GM12878 (cell line): ENCODE results near the gene TCEA2. TPM values are rescaled to one million over a fixed set of nuclear protein-coding genes. Genes with fewer than 3 reads are reported as not detected.

Source experiments
- ATAC-seq: fragments of 200-7000 bp; cut with Tn5 transposase; 3 replicates; pipeline ENCODE4 v1.9.1; 2020; ENCODE audit warnings: mild to moderate bottlenecking, moderate library complexity
- BruUV-seq: library from RNA; stranded (reverse); fragments of 400-500 nt; replicated peaks from 2 replicates; lab custom pipeline; 2021; lab: Mats Ljungman, UMichigan
- CTCF ChIA-PET: fragments of 300-600 bp; sonication (Branson Sonifier 250); formaldehyde crosslinking; extraction: SDS; loops from one replicate; lab custom pipeline; 2021; ENCODE audit warnings: inconsistent platforms; lab: Yijun Ruan, JAX
- POLR2A ChIA-PET: fragments of 350-600 bp; formaldehyde crosslinking; extraction: SDS; loops from one replicate; lab custom pipeline; 2021; ENCODE audit warnings: inconsistent platforms; lab: Charles Lee
- RAD21 ChIA-PET: fragments of 300-600 bp; sonication (Branson Sonifier 250); formaldehyde crosslinking; loops from one replicate; lab custom pipeline; 2023; ENCODE audit warnings: antibody characterized with exemption; ENCODE audit not compliant: unreplicated experiment; lab: Charles Lee
- SMC1A ChIA-PET: fragments of 300-600 bp; sonication (Branson Sonifier 250); formaldehyde crosslinking; loops from one replicate; lab custom pipeline; 2023; ENCODE audit not compliant: unreplicated experiment, uncharacterized antibody; lab: Charles Lee
- DNase-seq: peaks from one replicate; pipeline ENCODE4 v3.0.0-alpha.2; 2011; ENCODE audit warnings: low read depth, low spot score
- FAIRE-seq: peaks from 3 replicates; lab custom pipeline; 2011; peaks lifted over from hg19 to GRCh38; lab: Jason Lieb, UNC
- H2AFZ ChIP-seq: 2 replicates; pipeline ENCODE4 v1.6.0; 2011; ENCODE audit warnings: low read depth, low read length, control low read depth; ENCODE audit not compliant: control insufficient read depth
- H3K27ac ChIP-seq: 2 replicates; pipeline ENCODE4 v1.5.1; 2011; ENCODE audit warnings: control low read depth; ENCODE audit not compliant: control insufficient read depth, insufficient read depth
- H3K27me3 ChIP-seq, 2 experiments: replicated peaks in 1 of 2; 2 replicates each; pipeline versions ENCODE4 v1.6.0 to v1.6.1; 2011; ENCODE audit warnings: low read length in 1 of 2; ENCODE audit not compliant: control insufficient read depth in 2 of 2, insufficient read depth in 2 of 2
- H3K36me3 ChIP-seq, 2 experiments: 2 replicates each; pipeline ENCODE4 v1.5.1; 2011; ENCODE audit warnings: low read length in 1 of 2; ENCODE audit not compliant: control insufficient read depth in 2 of 2, insufficient read depth in 2 of 2
- H3K4me1 ChIP-seq: 2 replicates; pipeline ENCODE4 v1.6.1; 2011; ENCODE audit warnings: mild to moderate bottlenecking, low read length, moderate library complexity, mixed read lengths; ENCODE audit not compliant: control insufficient read depth, insufficient read depth
- H3K4me2 ChIP-seq: 2 replicates; pipeline ENCODE4 v1.6.0; 2011; ENCODE audit warnings: control low read depth; ENCODE audit not compliant: control insufficient read depth, insufficient read depth
- H3K4me3 ChIP-seq: fragments of 200-600 bp; sonication (generic); 2 replicates; pipeline ENCODE4 v1.5.1; 2016
- H3K79me2 ChIP-seq: 2 replicates; pipeline ENCODE4 v1.6.0; 2011; ENCODE audit warnings: low read length; ENCODE audit not compliant: control insufficient read depth, insufficient read depth
- H3K9ac ChIP-seq: 2 replicates; pipeline ENCODE4 v1.8.0; 2011; ENCODE audit warnings: low read length, control low read depth, mixed read lengths; ENCODE audit not compliant: control insufficient read depth, insufficient read depth
- H3K9me3 ChIP-seq: replicated peaks from 3 replicates; pipeline ENCODE4 v1.5.1; 2011; ENCODE audit warnings: mild to moderate bottlenecking, low read length; ENCODE audit not compliant: control insufficient read depth, insufficient read depth
- H4K20me1 ChIP-seq: 2 replicates; pipeline ENCODE4 v1.6.0; 2011; ENCODE audit not compliant: control insufficient read depth, insufficient read depth
- ASH2L ChIP-seq: fragments of 300-600, 200-600 bp; sonication (generic); IDR thresholded peaks from 2 replicates; pipeline ENCODE4 v1.6.1; 2017; ENCODE audit warnings: low read depth, mild to moderate bottlenecking, borderline replicate concordance
- ATF3 ChIP-seq: IDR thresholded peaks from 2 replicates; pipeline ENCODE4 v1.6.1; 2011; ENCODE audit warnings: low read depth, mild to moderate bottlenecking, low read length, moderate library complexity, borderline replicate concordance; ENCODE audit errors: extremely low read depth
- BRCA1 ChIP-seq: IDR thresholded peaks from 2 replicates; pipeline ENCODE4 v1.6.1; 2011; ENCODE audit warnings: low read depth, low read length, improper control_type of control experiment
- CTCF ChIP-seq, 3 experiments: IDR thresholded peaks in 2 of 3; conservative IDR thresholded peaks in 1 of 3; 2 replicates each; pipeline ENCODE4 v1.5.1; 2011; ENCODE audit warnings: low read depth in 3 of 3, low read length in 3 of 3, mild to moderate bottlenecking in 3 of 3, control low read depth in 2 of 3, moderate library complexity in 2 of 3, inconsistent platforms in 1 of 3, mixed read lengths in 1 of 3; ENCODE audit not compliant: control insufficient read depth in 2 of 3, insufficient read depth in 1 of 3; ENCODE audit errors: extremely low read depth in 1 of 3
- EED ChIP-seq: sonication (generic); IDR thresholded peaks from 2 replicates; pipeline ENCODE4 v1.6.1; 2016; ENCODE audit warnings: antibody characterized with exemption, low read depth
- KLF5 ChIP-seq: fragments of 450-650 bp; IDR thresholded peaks from 2 replicates; pipeline ENCODE4 v1.6.1; 2014; ENCODE audit warnings: mild to moderate bottlenecking; ENCODE audit not compliant: partially characterized antibody
- MYB ChIP-seq: fragments of 150-350 bp; IDR thresholded peaks from 2 replicates; pipeline ENCODE4 v1.6.1; 2014; ENCODE audit warnings: mild to moderate bottlenecking, low read depth, low read length, borderline replicate concordance
- NR2C1 ChIP-seq: fragments of 450-650 bp; IDR thresholded peaks from 2 replicates; pipeline ENCODE4 v1.6.1; 2017; ENCODE audit warnings: antibody characterized with exemption, mild to moderate bottlenecking, moderate library complexity
- POLR2A ChIP-seq: IDR thresholded peaks from 2 replicates; pipeline ENCODE4 v1.6.1; 2011; ENCODE audit warnings: low read depth, mild to moderate bottlenecking, low read length
- SUZ12 ChIP-seq: fragments of 200-600 bp; sonication (generic); IDR thresholded peaks from one replicate; pipeline ENCODE4 v1.6.1; 2018; ENCODE audit warnings: antibody characterized with exemption, mild to moderate bottlenecking; ENCODE audit not compliant: unreplicated experiment
- TCF12 ChIP-seq: IDR thresholded peaks from 2 replicates; pipeline ENCODE4 v1.6.1; 2011; ENCODE audit warnings: low read depth, mild to moderate bottlenecking, low read length
- TCF3 ChIP-seq: IDR thresholded peaks from 2 replicates; pipeline ENCODE4 v1.6.1; 2012; ENCODE audit warnings: low read depth, mild to moderate bottlenecking, low read length, borderline replicate concordance; ENCODE audit not compliant: insufficient read depth
- ZBED1 ChIP-seq: IDR thresholded peaks from 2 replicates; pipeline ENCODE4 v1.6.1; 2016; ENCODE audit warnings: borderline replicate concordance
- ZBTB4 ChIP-seq: fragments of 450-650 bp; formaldehyde crosslinking; IDR thresholded peaks from 2 replicates; pipeline ENCODE4 v1.4.0; 2022; ENCODE audit warnings: mild to moderate bottlenecking, moderate library complexity
- WGBS: methylation state at CpG from one replicate; pipeline ENCODE4 v1.1.6; 2016; ENCODE audit warnings: low lambda C conversion rate; ENCODE audit not compliant: insufficient replicate concordance, insufficient coverage; ENCODE audit errors: missing lambda C conversion rate; 5-methylcytosine and 5-hydroxymethylcytosine counted together
- in situ Hi-C: fragments of 300-500 bp; cut with MboI; formaldehyde crosslinking; loops from 9 replicates; pipeline ENCODE4 v1.14.3; 2018; ENCODE audit warnings: mixed read lengths
- intact Hi-C: fragments of 100-400 bp; cut with micrococcal nuclease; formaldehyde crosslinking; loops from one replicate; pipeline ENCODE4 v1.14.2; 2022; ENCODE audit not compliant: unreplicated experiment
- polyA plus RNA-seq, 11 experiments: library from polyadenylated mRNA; depleted of rRNA in 4 of 11; unstranded in 6 of 11; stranded (reverse) in 5 of 11; fragments of >200 nt; fragmentation: Nextera tagmentation in 4 of 11; fragmentation: Illumina TruSeq in 1 of 11; extraction: Ambion mirVana in 4 of 11; extraction: Trizol in 1 of 11; gene quantifications; 1 replicate in 1 of 11; 2 replicates in 10 of 11; pipeline versions ENCODE4 v1.2.1 to v1.2.3, GENCODE V29; 2011 to 2016; ENCODE audit warnings: inconsistent platforms in 2 of 11, missing spikeins in 2 of 11, low read depth in 1 of 11
- total RNA-seq, 4 experiments: library from RNA; depleted of rRNA in 3 of 4; stranded (reverse); fragments of >200 nt in 3 of 4; fragmentation: Illumina TruSeq in 1 of 4; extraction: Trizol in 1 of 4; gene quantifications; 2 replicates each; pipeline versions ENCODE4 v1.2.1 to v1.2.3, GENCODE V29; 2013 to 2021
- TF ChIP-seq, protein P1 (sequence below): fragments of 450-650 bp; conservative IDR thresholded peaks from 2 replicates; pipeline ENCODE4 v1.6.1; 2017; ENCODE audit warnings: mild to moderate bottlenecking, moderate library complexity

The TCEA2 gene
- total and polyA plus RNA-seq, 10 of the 15 experiments (the other 5 are each of a cell fraction or from before 2014, with no cell fraction given), result 3.4 to 42.5 (median 13.3) TPM

DNA sequence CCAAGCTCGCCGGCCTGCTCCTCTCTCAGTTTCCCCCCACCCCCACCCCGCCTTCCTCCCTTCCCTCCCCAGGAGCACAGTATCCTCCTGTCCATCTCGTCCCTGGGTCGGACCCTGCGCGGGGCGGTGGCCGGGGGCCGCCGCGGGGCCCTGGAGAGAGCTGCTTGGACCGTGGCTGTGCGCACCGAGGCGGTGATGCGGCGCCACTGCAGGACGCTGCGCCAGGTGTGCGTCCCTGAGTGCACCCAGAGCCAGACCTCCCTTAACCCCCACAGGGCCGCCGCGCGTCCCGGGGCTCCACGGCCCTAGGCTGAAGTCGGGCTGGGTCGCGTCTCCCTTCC lies 24.8 kb upstream of the TCEA2 start:
- H4K20me1 ChIP-seq, result no peaks in the 10 kb centered on the region
- 3% methylated on average over 20 of the region's 30 CpGs for WGBS
- DNase-seq (no peak), ATAC-seq (peak; percentile 53), FAIRE-seq (no peak)
- ChIA-PET CTCF (interaction anchor here (0.6 to 9.1 kb wide), 22 partner anchors 10 to 517 kb away, joined by 3 to 108 read pairs (median 4); partner anchors contain the start of genes OPRL1, PRPF6, RGS19 and RTEL1), RAD21 (interaction anchor here (0.7 to 7.1 kb wide), 15 partner anchors 16 to 501 kb away, joined by 3 to 92 read pairs (median 4); partner anchors contain the start of genes OPRL1, PRPF6, PTK6 and RGS19), POLR2A (interaction anchor here (0.6 to 7.2 kb wide), 10 partner anchors 16 to 500 kb away, joined by 3 to 63 read pairs (median 6); partner anchors contain the start of genes PRPF6, PTK6, SAMD10 and TCEA2), SMC1A (interaction anchor here (1.0 to 6.1 kb wide), 6 partner anchors 8 to 82 kb away, joined by 3 to 52 read pairs (median 10); partner anchors contain the start of genes PRPF6 and SAMD10)
- BruUV-seq, result no TSS peak
- H3K27ac ChIP-seq, result peak overlapping the region; percentile 69
- peak overlapping the region; percentile 64; the same call in 1 of the 2 replicates for H2AFZ ChIP-seq
- H3K4me2 ChIP-seq, result peak overlapping the region; percentile 70
- intact Hi-C loops, result loop anchor here (1.0 to 2.0 kb wide), 2 partner anchors 19 to 58 kb away; no protein-coding TSS in a partner anchor
- in situ Hi-C loops, result no loop called here
- peak overlapping the region; percentile 64 for H3K9ac ChIP-seq
- peak overlapping the region; percentile 58 for H3K4me3 ChIP-seq
- H3K4me1 ChIP-seq, result peaks cover 52% of the 10 kb centered on the region
- H3K36me3 ChIP-seq, result peaks cover 4 to 6% of the 10 kb centered on the region in 2 experiments; a peak in 3 of 4 replicates
- H3K9me3 ChIP-seq, result no peaks in the 10 kb centered on the region
- H3K27me3 ChIP-seq, result no peaks in the 10 kb centered on the region
- H3K79me2 ChIP-seq, result peaks cover 4% of the 10 kb centered on the region
- TF ChIP-seq TCF3 (0 out of 2 replicates have a peak, but pooled peaks have one; percentile 46), ZBTB4 (CRISPR knock-in tag) (no peak), MYB (no peak), KLF5 (no peak), ASH2L (no peak), ATF3 (no peak), ZBED1 (no peak), POLR2A (peak; percentile 48), SUZ12 (no peak), BRCA1 (no peak), NR2C1 (no peak), EED (no peak), CTCF (IDR thresholded peaks at IDR 0.05 in 2 of 3, conservative IDR thresholded peaks at IDR 0.05 in 1 of 3; ENCODE audit: control insufficient read depth in 2 of 3, extremely low read depth in 1 of 3, insufficient read depth in 1 of 3, low read depth in 3 of 3, low read length in 3 of 3) (peak in 1 of 3 experiments; percentile 24; a peak in 2 of 6 replicates), TCF12 (peak; percentile 25; the same call in 1 of the 2 replicates)
- TF ChIP-seq, protein P1, sequence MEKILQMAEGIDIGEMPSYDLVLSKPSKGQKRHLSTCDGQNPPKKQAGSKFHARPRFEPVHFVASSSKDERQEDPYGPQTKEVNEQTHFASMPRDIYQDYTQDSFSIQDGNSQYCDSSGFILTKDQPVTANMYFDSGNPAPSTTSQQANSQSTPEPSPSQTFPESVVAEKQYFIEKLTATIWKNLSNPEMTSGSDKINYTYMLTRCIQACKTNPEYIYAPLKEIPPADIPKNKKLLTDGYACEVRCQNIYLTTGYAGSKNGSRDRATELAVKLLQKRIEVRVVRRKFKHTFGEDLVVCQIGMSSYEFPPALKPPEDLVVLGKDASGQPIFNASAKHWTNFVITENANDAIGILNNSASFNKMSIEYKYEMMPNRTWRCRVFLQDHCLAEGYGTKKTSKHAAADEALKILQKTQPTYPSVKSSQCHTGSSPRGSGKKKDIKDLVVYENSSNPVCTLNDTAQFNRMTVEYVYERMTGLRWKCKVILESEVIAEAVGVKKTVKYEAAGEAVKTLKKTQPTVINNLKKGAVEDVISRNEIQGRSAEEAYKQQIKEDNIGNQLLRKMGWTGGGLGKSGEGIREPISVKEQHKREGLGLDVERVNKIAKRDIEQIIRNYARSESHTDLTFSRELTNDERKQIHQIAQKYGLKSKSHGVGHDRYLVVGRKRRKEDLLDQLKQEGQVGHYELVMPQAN, result no peak
